Hindlimb muscle (tissue), 1 donor: ENCODE data around the gene SP100. TPM values are rescaled to one million over a fixed set of nuclear protein-coding genes. Genes with fewer than 3 reads are reported as not detected.
A peak's percentile ranks its signal among the peaks of the same experiment; 100 is the strongest.
"Not testable (repeated sequence)": the region's sequence is repeated elsewhere in the genome, so short reads cannot be mapped to it uniquely, and the experiment has no call there.

Source experiments
- DNase-seq: peaks from one replicate; pipeline ENCODE4 v3.0.0-alpha.2; 2013
- polyA plus RNA-seq: library from polyadenylated mRNA; unstranded; fragments of 120-200 nt; gene quantifications from one replicate; pipeline ENCODE4 v1.2.1, GENCODE V29; 2013; ENCODE audit not compliant: insufficient read length

The SP100 gene
- polyA plus RNA-seq: 19.5 TPM

- DNase-seq: peak; percentile 79
Measured at GRCh38 chr2:230416061-230416721, at the start of gene SP100. TSS of gene SP100 (plus strand) at chr2:230416201. CDS start at chr2:230416297, 96 bp downstream.

- no peak for DNase-seq
Measured at GRCh38 chr2:230382108-230382507, 33.9 kb upstream of the SP100 start.

- no peak for DNase-seq
Measured at GRCh38 chr2:230383453-230383852, 32.5 kb upstream of the SP100 start.

GRCh38 chr2:230384986-230385385 lies 31.0 kb upstream of the SP100 start:
- DNase-seq: no peak

GRCh38 chr2:230394301-230394700 lies 21.7 kb upstream of the SP100 start:
- no peak for DNase-seq

GRCh38 chr2:230398698-230399097 lies 17.3 kb upstream of the SP100 start:
- not testable (repeated sequence) for DNase-seq

- DNase-seq: no peak
Measured at GRCh38 chr2:230400041-230400440, 16.0 kb upstream of the SP100 start.

- DNase-seq: no peak
Measured at GRCh38 chr2:230400454-230400853, 15.5 kb upstream of the SP100 start.

GRCh38 chr2:230401026-230401425 lies 15.0 kb upstream of the SP100 start:
- not testable (repeated sequence) for DNase-seq

- no peak for DNase-seq
Measured at GRCh38 chr2:230403746-230404145, 12.3 kb upstream of the SP100 start.

- DNase-seq: no peak
Measured at GRCh38 chr2:230405824-230406223, 10.2 kb upstream of the SP100 start.

- no peak for DNase-seq
Measured at GRCh38 chr2:230408244-230408842, 7.7 kb upstream of the SP100 start.

- not testable (repeated sequence) for DNase-seq
Measured at GRCh38 chr2:230409316-230409715, 6.7 kb upstream of the SP100 start.

- no peak for DNase-seq
Measured at GRCh38 chr2:230410263-230410662, 5.7 kb upstream of the SP100 start.

- no peak for DNase-seq
Measured at GRCh38 chr2:230410861-230411569, 5.0 kb upstream of the SP100 start.

GRCh38 chr2:230411570-230412370 lies 4.2 kb upstream of the SP100 start:
- DNase-seq: peak; percentile 82

- DNase-seq: no peak
Measured at GRCh38 chr2:230412371-230412711, 3.7 kb upstream of the SP100 start.

GRCh38 chr2:230412846-230413245 lies 3.2 kb upstream of the SP100 start:
- no peak for DNase-seq

- no peak for DNase-seq
Measured at GRCh38 chr2:230413479-230413878, 2.5 kb upstream of the SP100 start.

GRCh38 chr2:230414302-230414701 lies 1.7 kb upstream of the SP100 start:
- DNase-seq: no peak

GRCh38 chr2:230417436-230417835 lies 1.4 kb downstream of the SP100 start:
- DNase-seq: no peak

GRCh38 chr2:230418341-230419016 lies 2.5 kb downstream of the SP100 start:
- DNase-seq: no peak
